MM.1S (cell line): ENCODE data around the gene ZIC2.

Experiments
- CTCF ChIP-seq: fragments of 300-600 bp; sonication (generic); IDR thresholded peaks from 2 replicates; pipeline ENCODE4 v1.5.1; 2016; ENCODE audit warnings: antibody characterized with exemption, low read length, mixed read lengths
- EZH2phosphoT487 ChIP-seq: fragments of 300-600 bp; sonication (generic); IDR thresholded peaks from 2 replicates; pipeline ENCODE4 v1.6.1; 2018; ENCODE audit warnings: antibody characterized with exemption, low read length

GRCh38 chr13:99992949-99993351, 11.4 kb downstream of the ZIC2 start:
- TF ChIP-seq CTCF (no peak), EZH2phosphoT487 (no peak)
